Fibroblast of lung (primary cell): ENCODE results near the gene MORN1. TPM values are rescaled to one million over a fixed set of nuclear protein-coding genes. Genes with fewer than 3 reads are reported as not detected.

ENCODE experiments used
- DNase-seq, 2 donors: peaks; one replicate each; pipeline versions ENCODE4 v3.0.0 to v3.0.0-alpha.2; 2010; ENCODE audit warnings: low read depth in 2 of 2
- H2AFZ ChIP-seq: 2 replicates; pipeline ENCODE4 v1.5.1; 2012; ENCODE audit warnings: low read length, control low read depth, inconsistent platforms
- H3K27ac ChIP-seq: 2 replicates; pipeline ENCODE4 v1.5.1; 2011; ENCODE audit warnings: low read length, control low read depth; ENCODE audit not compliant: insufficient read depth
- H3K27me3 ChIP-seq: 2 replicates; pipeline ENCODE4 v1.5.1; 2011; ENCODE audit warnings: mild to moderate bottlenecking, low read length; ENCODE audit not compliant: control insufficient read depth, insufficient read depth
- H3K36me3 ChIP-seq: 2 replicates; pipeline ENCODE4 v1.5.1; 2011; ENCODE audit warnings: low read length; ENCODE audit not compliant: control insufficient read depth, insufficient read depth
- H3K4me1 ChIP-seq: 2 replicates; pipeline ENCODE4 v1.5.1; 2011; ENCODE audit warnings: low read length; ENCODE audit not compliant: control insufficient read depth, insufficient read depth; ENCODE audit errors: extremely low read depth
- H3K4me2 ChIP-seq: 2 replicates; pipeline ENCODE4 v1.5.1; 2011; ENCODE audit warnings: low read length, control low read depth; ENCODE audit not compliant: insufficient read depth; ENCODE audit errors: extremely low read depth
- H3K4me3 ChIP-seq, 4 experiments: fragments of 200-600 bp in 1 of 4; sonication (generic) in 1 of 4; replicated peaks in 1 of 4; 2 replicates each; pipeline ENCODE4 v1.5.1; 2011 to 2016; ENCODE audit warnings: low read length in 4 of 4, low read depth in 3 of 4, mild to moderate bottlenecking in 3 of 4, control low read depth in 2 of 4, inconsistent platforms in 1 of 4, mixed read lengths in 1 of 4; ENCODE audit not compliant: insufficient read depth in 1 of 4; ENCODE audit errors: control extremely low read depth in 1 of 4
- H3K79me2 ChIP-seq: 2 replicates; pipeline ENCODE4 v1.5.1; 2012; ENCODE audit warnings: mild to moderate bottlenecking, low read length, inconsistent platforms; ENCODE audit not compliant: control insufficient read depth, insufficient read depth
- H3K9ac ChIP-seq: 2 replicates; pipeline ENCODE4 v1.5.1; 2011; ENCODE audit warnings: mild to moderate bottlenecking, low read length, control low read depth; ENCODE audit not compliant: insufficient read depth
- H3K9me3 ChIP-seq: 2 replicates; pipeline ENCODE4 v1.5.1; 2012; ENCODE audit warnings: low read depth, low read length; ENCODE audit not compliant: control insufficient read depth, insufficient read depth
- H4K20me1 ChIP-seq: 2 replicates; pipeline ENCODE4 v1.5.1; 2011; ENCODE audit warnings: low read length; ENCODE audit not compliant: control insufficient read depth, insufficient read depth; ENCODE audit errors: extremely low read depth
- EZH2 ChIP-seq: IDR thresholded peaks from 2 replicates; pipeline ENCODE4 v1.5.1; 2012; ENCODE audit warnings: low read length, control low read depth, mild to moderate bottlenecking; ENCODE audit errors: missing control alignments
- polyA plus RNA-seq, 2 donors: library from polyadenylated mRNA; depleted of rRNA in 1 of 2; stranded (reverse) in 1 of 2; unstranded in 1 of 2; fragments of >200 nt; gene quantifications; 2 replicates each; pipeline ENCODE4 v1.2.1, GENCODE V29; 2011 to 2012; ENCODE audit warnings: missing spikeins in 1 of 2
- total RNA-seq: library from RNA; depleted of rRNA; stranded (reverse); fragments of >200 nt; gene quantifications from 2 replicates; pipeline ENCODE4 v1.2.1, GENCODE V29; 2014
- TF ChIP-seq, protein P1 (sequence below), 2 donors: IDR thresholded peaks in 1 of 2; conservative IDR thresholded peaks in 1 of 2; 1 replicate in 1 of 2; 2 replicates in 1 of 2; pipeline ENCODE4 v1.5.1; 2011 to 2012; ENCODE audit warnings: low read length in 2 of 2, control low read depth in 1 of 2, inconsistent platforms in 1 of 2, low read depth in 1 of 2, mild to moderate bottlenecking in 1 of 2

The MORN1 gene
- total and polyA plus RNA-seq, 2 donors (not counting 1 experiment from before 2014, with no cell fraction given) = 3.5 to 10.6 TPM

DNA sequence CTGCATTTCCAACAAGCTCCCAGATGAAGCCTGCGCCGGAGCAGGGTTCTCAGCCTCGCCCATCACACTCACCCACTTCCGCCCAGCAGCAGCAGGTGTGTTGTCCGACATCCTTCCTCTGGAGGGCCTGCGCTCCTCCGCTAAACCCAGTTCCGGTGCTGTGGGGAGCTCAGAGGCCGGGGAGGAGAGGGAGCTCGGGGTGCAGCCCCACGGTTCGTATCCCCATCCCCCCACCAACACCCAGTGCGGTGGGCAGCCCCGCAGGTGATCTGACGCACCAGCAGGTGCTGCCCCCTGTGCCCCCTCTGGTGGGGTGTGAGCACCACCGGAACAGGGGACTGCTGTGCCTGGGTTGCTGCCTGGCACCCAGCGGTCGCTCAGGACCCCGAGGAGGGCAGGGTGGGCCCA is 24.5 kb upstream of the MORN1 start:
- Histone ChIP-seq H3K4me1 (peaks cover 6% of the 10 kb centered on the region), H3K27ac (no peak overlapping the region), H3K36me3 (no peaks in the 10 kb centered on the region), H2AFZ (no peak overlapping the region), H3K4me3 (no peak overlapping the region), H3K27me3 (no peaks in the 10 kb centered on the region), H4K20me1 (no peaks in the 10 kb centered on the region), H3K79me2 (peaks cover 5% of the 10 kb centered on the region), H3K4me2 (no peak overlapping the region), H3K9ac (no peak overlapping the region), H3K9me3 (no peaks in the 10 kb centered on the region)
- TF ChIP-seq, protein P1, sequence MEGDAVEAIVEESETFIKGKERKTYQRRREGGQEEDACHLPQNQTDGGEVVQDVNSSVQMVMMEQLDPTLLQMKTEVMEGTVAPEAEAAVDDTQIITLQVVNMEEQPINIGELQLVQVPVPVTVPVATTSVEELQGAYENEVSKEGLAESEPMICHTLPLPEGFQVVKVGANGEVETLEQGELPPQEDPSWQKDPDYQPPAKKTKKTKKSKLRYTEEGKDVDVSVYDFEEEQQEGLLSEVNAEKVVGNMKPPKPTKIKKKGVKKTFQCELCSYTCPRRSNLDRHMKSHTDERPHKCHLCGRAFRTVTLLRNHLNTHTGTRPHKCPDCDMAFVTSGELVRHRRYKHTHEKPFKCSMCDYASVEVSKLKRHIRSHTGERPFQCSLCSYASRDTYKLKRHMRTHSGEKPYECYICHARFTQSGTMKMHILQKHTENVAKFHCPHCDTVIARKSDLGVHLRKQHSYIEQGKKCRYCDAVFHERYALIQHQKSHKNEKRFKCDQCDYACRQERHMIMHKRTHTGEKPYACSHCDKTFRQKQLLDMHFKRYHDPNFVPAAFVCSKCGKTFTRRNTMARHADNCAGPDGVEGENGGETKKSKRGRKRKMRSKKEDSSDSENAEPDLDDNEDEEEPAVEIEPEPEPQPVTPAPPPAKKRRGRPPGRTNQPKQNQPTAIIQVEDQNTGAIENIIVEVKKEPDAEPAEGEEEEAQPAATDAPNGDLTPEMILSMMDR (conservative IDR thresholded peaks at IDR 0.05 in 1 of 2, IDR thresholded peaks at IDR 0.05 in 1 of 2; ENCODE audit: low read depth in 1 of 2, low read length in 2 of 2) = no peak
- TF ChIP-seq EZH2 = no peak
- DNase-seq = no peak

DNA sequence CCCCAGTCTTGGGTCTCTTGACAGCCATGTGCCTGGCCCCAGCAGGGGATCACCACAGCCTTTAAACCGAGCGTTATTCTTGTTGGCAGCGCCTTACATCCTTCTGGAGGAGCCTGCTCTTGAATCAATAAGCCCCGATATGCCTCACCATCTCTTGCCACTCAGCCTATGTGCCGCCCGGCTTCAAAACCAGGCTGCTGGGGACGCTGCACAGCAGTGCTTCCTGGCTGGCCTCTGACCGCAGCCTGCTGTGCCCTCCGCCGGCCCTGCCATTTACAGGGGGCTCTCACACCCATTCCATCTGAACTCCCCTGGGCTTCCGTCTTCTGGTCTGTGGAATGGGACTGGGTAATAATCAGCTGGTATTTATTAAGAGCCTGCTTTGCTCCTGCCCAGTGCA is 24.0 kb upstream of the MORN1 start:
- Histone ChIP-seq H2AFZ (no peak overlapping the region), H3K4me3 (no peak overlapping the region), H3K27me3 (no peaks in the 10 kb centered on the region), H3K4me1 (peaks cover 6% of the 10 kb centered on the region), H3K79me2 (peaks cover 5% of the 10 kb centered on the region), H3K4me2 (no peak overlapping the region), H3K9me3 (no peaks in the 10 kb centered on the region), H3K36me3 (no peaks in the 10 kb centered on the region), H4K20me1 (no peaks in the 10 kb centered on the region), H3K9ac (no peak overlapping the region), H3K27ac (no peak overlapping the region)
- TF ChIP-seq EZH2 = no peak
- no peak for DNase-seq

DNA sequence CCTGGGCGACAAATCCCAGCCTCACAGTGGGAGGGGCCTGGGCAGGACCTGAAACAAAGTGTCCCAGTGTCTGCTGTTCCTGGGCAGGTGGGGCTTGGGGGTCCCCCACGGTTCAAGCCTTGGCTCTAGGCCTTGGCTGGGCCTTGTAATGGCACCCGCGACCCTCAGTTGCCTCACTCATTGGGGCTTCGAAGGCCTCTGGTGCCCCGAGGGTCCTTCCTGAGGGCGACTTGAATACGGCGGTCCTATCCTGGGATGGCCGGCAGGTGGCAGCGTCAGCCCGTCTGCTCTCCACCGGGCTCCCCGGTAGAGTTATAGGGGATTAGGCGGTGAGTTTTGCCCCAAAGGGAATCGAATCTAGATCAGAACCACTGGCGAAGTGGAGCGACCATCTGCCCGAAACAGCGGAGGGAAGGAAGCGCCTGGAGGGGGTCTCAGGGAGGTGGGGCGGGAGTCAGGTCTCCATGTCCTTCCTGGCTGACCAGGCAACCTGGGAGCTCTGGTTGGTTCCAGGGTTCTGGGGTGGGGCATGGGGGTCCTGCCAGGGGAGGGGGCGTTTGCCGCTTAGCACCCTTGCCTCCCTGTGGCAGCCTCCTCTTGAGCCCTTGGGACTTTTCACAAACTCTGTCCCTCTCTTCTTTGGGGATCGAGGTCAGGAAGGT is 23.1 kb upstream of the MORN1 start:
- Histone ChIP-seq H4K20me1 (no peaks in the 10 kb centered on the region), H3K79me2 (peaks cover 5% of the 10 kb centered on the region), H3K4me3 (no peak overlapping the region), H3K9me3 (no peaks in the 10 kb centered on the region), H3K4me2 (peak overlapping the region; percentile 64), H3K36me3 (no peaks in the 10 kb centered on the region), H2AFZ (peak overlapping the region; percentile 46), H3K27me3 (no peaks in the 10 kb centered on the region), H3K27ac (no peak overlapping the region), H3K9ac (no peak overlapping the region), H3K4me1 (peaks cover 6% of the 10 kb centered on the region)
- peak; percentile 35 to 53 for DNase-seq
- TF ChIP-seq, protein P1 (conservative IDR thresholded peaks at IDR 0.05 in 1 of 2, IDR thresholded peaks at IDR 0.05 in 1 of 2; ENCODE audit: low read depth in 1 of 2, low read length in 2 of 2) = peak; percentile 76 to 80
- no peak for TF ChIP-seq EZH2
